ENCODE data around the gene NCAPD3. TPM values are rescaled to one million over a fixed set of nuclear protein-coding genes. Genes with fewer than 3 reads are reported as not detected.

NCAPD3 gene
- total and polyA plus RNA-seq, 3 experiments from 2014 or later: 14.3 to 80.4 (median 76.7) TPM

- Histone ChIP-seq H3K36me3 (ENCODE audit: insufficient read depth, low read length) (peaks cover 5% of the 10 kb centered on the region), H3K27ac (ENCODE audit: low read depth, low read length) (no peak overlapping the region), H3K27me3 (ENCODE audit: insufficient read depth, low read length, poor library complexity, severe bottlenecking) (no peaks in the 10 kb centered on the region), H3K4me3 (ENCODE audit: low read length) (no peak overlapping the region), H3K9me3 (ENCODE audit: low read length) (no peaks in the 10 kb centered on the region), H3K4me1 (ENCODE audit: insufficient read depth, low read length) (peaks cover 14% of the 10 kb centered on the region)
- H3K9me3 Mint-ChIP-seq: no peaks in the 10 kb centered on the region
- CTCF ChIA-PET: interaction anchor here (7.8 kb wide), 1 partner anchor 10 kb away, joined by 58 read pairs; the partner anchor contains the start of gene GLB1L3
- peaks cover 15 to 27% (median 21%) of the 10 kb centered on the region in 3 donors for H3K4me1 Mint-ChIP-seq
- H3K4me3 Mint-ChIP-seq: no peak overlapping the region
- DNase-seq: no peak
- H3K27ac Mint-ChIP-seq: peak overlapping the region in 1 of 8 donors; percentile 55
- POLR2A ChIA-PET: no interaction called here
- H3K27me3 Mint-ChIP-seq: no peaks in the 10 kb centered on the region
- H3K36me3 Mint-ChIP-seq: peaks cover 0 to 29% (median 1%) of the 10 kb centered on the region in 3 donors
These were observed 43.1 kb upstream of the NCAPD3 start for GRCh38 chr11:134266841-134267251.

DNA sequence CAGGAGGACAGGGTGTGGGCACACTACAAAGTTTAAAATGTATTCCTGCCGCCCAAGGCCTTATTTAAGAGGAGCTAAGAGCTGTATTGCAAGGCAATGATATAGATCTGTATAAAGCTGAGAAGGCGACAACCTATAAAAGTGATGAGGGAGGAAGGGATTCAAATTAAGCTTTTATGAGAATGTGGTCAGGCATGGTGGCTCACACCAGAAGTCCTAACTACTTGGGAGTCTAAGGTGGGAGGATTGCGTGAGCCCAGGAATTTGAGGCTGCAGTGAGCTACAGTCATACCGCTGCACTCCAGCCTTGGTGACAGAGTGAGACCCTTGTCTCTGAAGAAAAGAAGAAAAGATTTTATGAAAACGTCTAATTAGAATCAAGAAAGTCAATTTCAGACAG, 42.7 kb upstream of the NCAPD3 start:
- Histone ChIP-seq H3K4me1 (ENCODE audit: insufficient read depth, low read length) (peaks cover 14% of the 10 kb centered on the region), H3K4me3 (ENCODE audit: low read length) (no peak overlapping the region), H3K36me3 (ENCODE audit: insufficient read depth, low read length) (peaks cover 9% of the 10 kb centered on the region), H3K27ac (ENCODE audit: low read depth, low read length) (no peak overlapping the region), H3K9me3 (ENCODE audit: low read length) (no peaks in the 10 kb centered on the region), H3K27me3 (ENCODE audit: insufficient read depth, low read length, poor library complexity, severe bottlenecking) (no peaks in the 10 kb centered on the region)
- Mint-ChIP-seq H3K4me1 (peaks cover 13 to 25% (median 18%) of the 10 kb centered on the region in 3 donors), H3K9me3 (no peaks in the 10 kb centered on the region), H3K27ac (peak overlapping the region in 2 of 8 donors; percentile 18 to 55), H3K36me3 (peaks cover 0 to 33% (median 1%) of the 10 kb centered on the region in 3 donors), H3K4me3 (no peak overlapping the region), H3K27me3 (no peaks in the 10 kb centered on the region)
- CTCF ChIA-PET: interaction anchor here (7.8 kb wide), 1 partner anchor 10 kb away, joined by 58 read pairs; the partner anchor contains the start of gene GLB1L3
- POLR2A ChIA-PET: no interaction called here
- no peak for DNase-seq

DNA sequence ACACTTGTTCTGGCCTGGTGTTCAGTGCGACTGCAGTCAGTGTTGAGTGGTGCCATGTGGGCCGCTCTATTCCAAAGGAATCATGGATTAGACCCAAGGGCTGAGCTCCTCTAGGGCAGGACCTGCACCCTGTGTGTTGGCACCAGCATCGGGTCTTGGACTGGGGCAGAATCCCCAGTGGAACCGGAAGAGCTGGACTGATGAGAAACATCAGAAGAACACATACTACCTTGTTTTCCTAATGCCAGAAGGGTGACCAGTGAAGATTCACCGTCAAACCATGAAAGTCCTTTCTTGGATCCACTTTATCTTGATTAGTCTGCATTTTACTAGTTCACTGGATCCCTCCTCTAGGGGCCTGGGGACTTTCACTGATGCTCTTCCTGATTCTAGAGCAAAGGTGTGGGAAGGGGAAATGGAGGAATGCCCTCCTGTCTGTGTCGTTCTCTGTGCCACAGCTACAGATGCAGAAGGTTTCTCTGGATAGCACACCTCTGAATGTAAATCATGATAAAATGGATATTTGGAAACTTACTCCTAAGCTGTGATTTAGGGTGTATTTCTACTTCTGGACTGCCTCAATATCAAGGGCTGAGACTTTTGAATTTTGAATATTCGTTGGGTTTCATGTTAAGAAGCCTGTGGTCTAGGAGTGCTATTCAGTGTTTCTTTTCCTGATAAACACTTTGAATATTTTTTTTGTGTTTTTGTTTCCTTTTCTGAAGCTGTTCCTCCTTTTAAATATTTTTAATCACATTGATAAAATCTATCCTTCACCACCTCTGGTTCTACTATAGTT, 41.4 kb upstream of the NCAPD3 start:
- Histone ChIP-seq H3K27me3 (ENCODE audit: insufficient read depth, low read length, poor library complexity, severe bottlenecking) (no peaks in the 10 kb centered on the region), H3K4me3 (ENCODE audit: low read length) (no peak overlapping the region), H3K36me3 (ENCODE audit: insufficient read depth, low read length) (peaks cover 16% of the 10 kb centered on the region), H3K4me1 (ENCODE audit: insufficient read depth, low read length) (peaks cover 6% of the 10 kb centered on the region), H3K9me3 (ENCODE audit: low read length) (no peaks in the 10 kb centered on the region), H3K27ac (ENCODE audit: low read depth, low read length) (no peak overlapping the region)
- Mint-ChIP-seq H3K36me3 (peaks cover 0 to 45% (median 6%) of the 10 kb centered on the region in 3 donors), H3K9me3 (no peaks in the 10 kb centered on the region), H3K4me3 (no peak overlapping the region), H3K27me3 (no peaks in the 10 kb centered on the region), H3K27ac (peak overlapping the region in 5 of 8 donors; percentile 17 to 63 (median 43)), H3K4me1 (peaks cover 5 to 12% (median 7%) of the 10 kb centered on the region in 3 donors)
- ChIA-PET CTCF (interaction anchor here (0.7 to 7.8 kb wide), 2 partner anchors 11 kb away, joined by 3 to 58 read pairs; partner anchors contain the start of genes ACAD8, GLB1L3 and THYN1), POLR2A (no interaction called here)
- DNase-seq: no peak

DNA sequence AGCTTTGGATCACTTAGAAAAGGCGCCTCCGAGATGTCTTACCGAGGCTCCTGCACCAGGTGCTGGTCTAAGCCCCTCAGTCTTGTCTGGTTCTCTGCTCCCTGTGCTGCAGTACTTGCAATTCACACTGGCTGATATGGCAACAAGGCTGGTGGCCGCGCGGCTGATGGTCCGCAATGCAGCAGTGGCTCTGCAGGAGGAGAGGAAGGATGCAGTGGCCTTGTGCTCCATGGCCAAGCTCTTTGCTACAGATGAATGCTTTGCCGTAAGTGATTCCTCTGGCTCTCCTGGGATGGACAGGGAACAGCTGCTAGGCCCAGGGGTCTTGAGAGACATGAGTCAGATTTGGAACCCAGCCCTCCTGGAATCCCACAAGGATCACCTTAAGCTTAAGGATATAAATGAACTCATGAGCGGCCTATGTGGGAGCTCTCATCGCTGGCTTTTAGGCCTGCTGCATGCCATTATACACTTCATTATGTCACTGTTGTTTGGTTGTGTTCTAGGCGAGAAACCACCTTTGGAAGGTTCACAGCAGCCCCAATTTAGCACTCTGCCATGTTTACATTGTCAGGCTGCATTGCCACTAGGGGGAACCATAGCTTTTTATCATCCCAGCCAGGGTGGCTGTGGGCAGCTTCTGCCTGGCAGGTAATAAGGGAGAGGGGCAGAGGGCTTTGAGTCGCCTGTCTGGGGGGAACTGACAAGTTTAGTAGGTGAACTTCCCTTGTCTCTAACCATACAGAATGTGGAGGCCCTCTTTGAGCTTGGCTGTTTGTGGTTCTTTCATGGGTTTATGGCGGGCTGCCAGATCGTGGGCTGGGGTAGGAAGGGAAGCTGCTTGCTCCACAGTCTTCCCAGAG, 38.1 kb upstream of the NCAPD3 start:
- peaks cover 32% of the 10 kb centered on the region for H3K36me3 ChIP-seq (ENCODE audit: insufficient read depth, low read length)
- ChIA-PET CTCF (interaction anchor here (0.7 to 7.8 kb wide), 11 partner anchors 8 to 212 kb away, joined by 3 to 58 read pairs (median 4); partner anchors contain the start of genes ACAD8, GLB1L2, GLB1L3 and NCAPD3), POLR2A (no interaction called here)
- no peaks in the 10 kb centered on the region for H3K27me3 ChIP-seq (ENCODE audit: insufficient read depth, low read length, poor library complexity, severe bottlenecking)
- no peak overlapping the region for H3K27ac ChIP-seq (ENCODE audit: low read depth, low read length)
- H3K9me3 Mint-ChIP-seq: no peaks in the 10 kb centered on the region
- no peak overlapping the region for H3K4me3 Mint-ChIP-seq
- peak in 2 of 5 donors; percentile 28 to 53 for DNase-seq
- peaks cover 0 to 71% (median 15%) of the 10 kb centered on the region in 3 donors for H3K36me3 Mint-ChIP-seq
- H3K4me1 ChIP-seq (ENCODE audit: insufficient read depth, low read length): no peaks in the 10 kb centered on the region
- H3K4me3 ChIP-seq (ENCODE audit: low read length): no peak overlapping the region
- H3K4me1 Mint-ChIP-seq: peaks cover 0 to 4% (median 0%) of the 10 kb centered on the region in 3 donors
- no peaks in the 10 kb centered on the region for H3K27me3 Mint-ChIP-seq
- H3K9me3 ChIP-seq (ENCODE audit: low read length): no peaks in the 10 kb centered on the region
- peak overlapping the region in 1 of 8 donors; percentile 24 for H3K27ac Mint-ChIP-seq

DNA sequence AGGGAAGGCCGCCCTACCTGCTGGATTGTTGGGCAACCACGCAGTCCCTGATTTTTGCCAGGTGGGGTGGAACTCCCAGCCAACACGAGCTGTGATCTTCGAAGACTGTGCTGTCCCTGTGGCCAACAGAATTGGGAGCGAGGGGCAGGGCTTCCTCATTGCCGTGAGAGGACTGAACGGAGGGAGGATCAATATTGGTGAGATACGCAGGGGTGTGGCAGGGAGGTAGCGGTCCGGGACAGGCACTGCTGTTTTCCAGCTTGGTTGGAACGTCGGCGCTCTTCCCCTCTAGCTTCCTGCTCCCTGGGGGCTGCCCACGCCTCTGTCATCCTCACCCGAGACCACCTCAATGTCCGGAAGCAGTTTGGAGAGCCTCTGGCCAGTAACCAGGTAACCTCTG, 37.2 kb upstream of the NCAPD3 start:
- ChIA-PET POLR2A (no interaction called here), CTCF (interaction anchor here (0.8 to 7.8 kb wide), 5 partner anchors 10 to 211 kb away, joined by 3 to 58 read pairs (median 3); partner anchors contain the start of gene GLB1L3)
- Histone ChIP-seq H3K4me1 (ENCODE audit: insufficient read depth, low read length) (no peaks in the 10 kb centered on the region), H3K27me3 (ENCODE audit: insufficient read depth, low read length, poor library complexity, severe bottlenecking) (no peaks in the 10 kb centered on the region), H3K4me3 (ENCODE audit: low read length) (no peak overlapping the region), H3K9me3 (ENCODE audit: low read length) (no peaks in the 10 kb centered on the region), H3K27ac (ENCODE audit: low read depth, low read length) (no peak overlapping the region), H3K36me3 (ENCODE audit: insufficient read depth, low read length) (peaks cover 32% of the 10 kb centered on the region)
- Mint-ChIP-seq H3K4me1 (peaks cover 0 to 4% (median 0%) of the 10 kb centered on the region in 3 donors), H3K4me3 (no peak overlapping the region), H3K27ac (no peak overlapping the region), H3K9me3 (no peaks in the 10 kb centered on the region), H3K36me3 (peaks cover 0 to 78% (median 18%) of the 10 kb centered on the region in 3 donors), H3K27me3 (no peaks in the 10 kb centered on the region)
- DNase-seq: no peak

- ChIA-PET CTCF (interaction anchor here (0.8 to 7.8 kb wide), 2 partner anchors 12 to 16 kb away, joined by 3 to 58 read pairs; partner anchors contain the start of gene GLB1L3), POLR2A (no interaction called here)
- Mint-ChIP-seq H3K36me3 (peaks cover 0 to 78% (median 18%) of the 10 kb centered on the region in 3 donors), H3K27me3 (no peaks in the 10 kb centered on the region), H3K27ac (peak overlapping the region in 1 of 8 donors; percentile 29), H3K9me3 (no peaks in the 10 kb centered on the region), H3K4me1 (peaks cover 1 to 6% (median 3%) of the 10 kb centered on the region in 3 donors), H3K4me3 (no peak overlapping the region)
- no peak for DNase-seq
- Histone ChIP-seq H3K4me3 (ENCODE audit: low read length) (no peak overlapping the region), H3K9me3 (ENCODE audit: low read length) (no peaks in the 10 kb centered on the region), H3K27ac (ENCODE audit: low read depth, low read length) (no peak overlapping the region), H3K36me3 (ENCODE audit: insufficient read depth, low read length) (peaks cover 32% of the 10 kb centered on the region), H3K27me3 (ENCODE audit: insufficient read depth, low read length, poor library complexity, severe bottlenecking) (no peaks in the 10 kb centered on the region), H3K4me1 (ENCODE audit: insufficient read depth, low read length) (no peaks in the 10 kb centered on the region)
These were observed 36.7 kb upstream of the NCAPD3 start for GRCh38 chr11:134260503-134260902.

- POLR2A ChIA-PET: no interaction called here
These were observed 34.8 kb upstream of the NCAPD3 start for GRCh38 chr11:134258577-134258976.

More at GRCh38 chr11:134258577-134258976, 34.8 kb upstream of the NCAPD3 start:
- Histone ChIP-seq H3K4me3 (ENCODE audit: low read length) (no peak overlapping the region), H3K27ac (ENCODE audit: low read depth, low read length) (no peak overlapping the region), H3K27me3 (ENCODE audit: insufficient read depth, low read length, poor library complexity, severe bottlenecking) (no peaks in the 10 kb centered on the region), H3K36me3 (ENCODE audit: insufficient read depth, low read length) (peaks cover 32% of the 10 kb centered on the region), H3K9me3 (ENCODE audit: low read length) (no peaks in the 10 kb centered on the region), H3K4me1 (ENCODE audit: insufficient read depth, low read length) (peaks cover 9% of the 10 kb centered on the region)
- Mint-ChIP-seq H3K4me1 (peaks cover 11 to 22% (median 17%) of the 10 kb centered on the region in 3 donors), H3K36me3 (peaks cover 0 to 70% (median 18%) of the 10 kb centered on the region in 3 donors), H3K27me3 (no peaks in the 10 kb centered on the region), H3K9me3 (no peaks in the 10 kb centered on the region), H3K4me3 (peak overlapping the region in 1 of 7 donors; percentile 69), H3K27ac (peak overlapping the region in 1 of 8 donors; percentile 77)
- no peak for DNase-seq
- CTCF ChIA-PET: no interaction called here
